ENCODE measurements around the gene SNX22. TPM values are rescaled to one million over a fixed set of nuclear protein-coding genes. Genes with fewer than 3 reads are reported as not detected.

Gene SNX22
- total RNA-seq, 1 experiment from 2014 or later: 0.33 TPM

GRCh38 chr15:64148168-64148567, 3.4 kb upstream of the SNX22 start:
- no peak for TF ChIP-seq CTCF (conservative IDR thresholded peaks at IDR 0.05)
- no peak for TF ChIP-seq EZH2 (IDR thresholded peaks at IDR 0.05; ENCODE audit: low read depth)
- no peak for DNase-seq
- H3K79me2 ChIP-seq (ENCODE audit: low read depth): no peaks in the 10 kb centered on the region
- POLR2A ChIA-PET (ENCODE audit: unreplicated experiment): no interaction called here
- H3K27me3 ChIP-seq (ENCODE audit: insufficient read depth, low read depth): no peaks in the 10 kb centered on the region
- no peak overlapping the region for H2AFZ ChIP-seq
- no peaks in the 10 kb centered on the region for H3K9me3 ChIP-seq (ENCODE audit: insufficient read depth, low read depth)
- no TSS peak for BruUV-seq (replicated peaks)
- H3K36me3 ChIP-seq (ENCODE audit: low read depth): no peaks in the 10 kb centered on the region
- no peak overlapping the region for H3K4me3 ChIP-seq
- no peak overlapping the region for H3K4me2 ChIP-seq
- CTCF ChIA-PET: no interaction called here
- no peak overlapping the region for H3K27ac ChIP-seq
- no peaks in the 10 kb centered on the region for H3K4me1 ChIP-seq (replicated peaks; ENCODE audit: insufficient read depth)
- H4K20me1 ChIP-seq (ENCODE audit: insufficient read depth): no peaks in the 10 kb centered on the region
- H3F3A ChIP-seq (ENCODE audit: insufficient read depth, low read depth): peaks cover 4% of the 10 kb centered on the region; the same call in 1 of the 2 replicates
- no peaks in the 10 kb centered on the region for H3K9me2 ChIP-seq (ENCODE audit: insufficient read depth)
- intact Hi-C loops (cut with micrococcal nuclease; ENCODE audit: unreplicated experiment): no loop called here

- Histone ChIP-seq H3K9me3 (ENCODE audit: insufficient read depth, low read depth) (no peaks in the 10 kb centered on the region), H2AFZ (no peak overlapping the region), H3K36me3 (ENCODE audit: low read depth) (no peaks in the 10 kb centered on the region), H3K4me1 (replicated peaks; ENCODE audit: insufficient read depth) (no peaks in the 10 kb centered on the region), H3K4me3 (no peak overlapping the region), H3K9me2 (ENCODE audit: insufficient read depth) (no peaks in the 10 kb centered on the region), H4K20me1 (ENCODE audit: insufficient read depth) (no peaks in the 10 kb centered on the region), H3K27me3 (ENCODE audit: insufficient read depth, low read depth) (no peaks in the 10 kb centered on the region), H3K4me2 (no peak overlapping the region), H3K79me2 (ENCODE audit: low read depth) (no peaks in the 10 kb centered on the region), H3K27ac (no peak overlapping the region), H3F3A (ENCODE audit: insufficient read depth, low read depth) (peaks cover 4% of the 10 kb centered on the region; the same call in 1 of the 2 replicates)
- intact Hi-C loops (cut with micrococcal nuclease; ENCODE audit: unreplicated experiment): no loop called here
- DNase-seq: no peak
- BruUV-seq (replicated peaks): no TSS peak
- POLR2A ChIA-PET (ENCODE audit: unreplicated experiment): no interaction called here
- CTCF ChIA-PET: interaction anchor here (1.2 kb wide), 1 partner anchor 397 kb away, joined by 3 read pairs; no protein-coding TSS in a partner anchor
- TF ChIP-seq EZH2 (IDR thresholded peaks at IDR 0.05; ENCODE audit: low read depth) (no peak), CTCF (conservative IDR thresholded peaks at IDR 0.05) (no peak)
Measured at GRCh38 chr15:64148581-64148980, 3.0 kb upstream of the SNX22 start.

- H3K27me3 ChIP-seq (ENCODE audit: insufficient read depth, low read depth): no peaks in the 10 kb centered on the region
- CTCF ChIA-PET: interaction anchor here (0.7 to 1.7 kb wide), 3 partner anchors 398 to 539 kb away, joined by 3 to 6 read pairs (median 4); no protein-coding TSS in a partner anchor
- 0 out of 2 replicates have a peak, but pooled peaks cover 4% of the 10 kb centered on the region for H4K20me1 ChIP-seq (ENCODE audit: insufficient read depth)
- no peak overlapping the region for H3K4me3 ChIP-seq
- intact Hi-C loops (cut with micrococcal nuclease; ENCODE audit: unreplicated experiment): no loop called here
- TF ChIP-seq CTCF (conservative IDR thresholded peaks at IDR 0.05): 0 out of 2 replicates have a peak, but pooled peaks have one; percentile 15
- TF ChIP-seq EZH2 (IDR thresholded peaks at IDR 0.05; ENCODE audit: low read depth): no peak
- no peaks in the 10 kb centered on the region for H3K9me2 ChIP-seq (ENCODE audit: insufficient read depth)
- H3K27ac ChIP-seq: no peak overlapping the region
- no peak overlapping the region for H3K4me2 ChIP-seq
- H3F3A ChIP-seq (ENCODE audit: insufficient read depth, low read depth): peaks cover 12% of the 10 kb centered on the region
- DNase-seq: no peak
- no TSS peak for BruUV-seq (replicated peaks)
- no peaks in the 10 kb centered on the region for H3K36me3 ChIP-seq (ENCODE audit: low read depth)
- H2AFZ ChIP-seq: no peak overlapping the region
- no peaks in the 10 kb centered on the region for H3K79me2 ChIP-seq (ENCODE audit: low read depth)
- no peaks in the 10 kb centered on the region for H3K4me1 ChIP-seq (replicated peaks; ENCODE audit: insufficient read depth)
- POLR2A ChIA-PET (ENCODE audit: unreplicated experiment): interaction anchor here (0.6 kb wide), 1 partner anchor 632 kb away, joined by 7 read pairs; no protein-coding TSS in a partner anchor
- H3K9me3 ChIP-seq (ENCODE audit: insufficient read depth, low read depth): no peaks in the 10 kb centered on the region
Measured at GRCh38 chr15:64149424-64149823, 2.1 kb upstream of the SNX22 start.
